Natural killer cell (primary cell): ENCODE measurements around the gene ORC2. TPM values are rescaled to one million over a fixed set of nuclear protein-coding genes. Genes with fewer than 3 reads are reported as not detected.
A peak's percentile ranks its signal among the peaks of the same experiment; 100 is the strongest.

ENCODE experiments used
- ATAC-seq, 3 donors: fragments of 150-1000 bp in 2 of 3; fragments of 200-7000 bp in 1 of 3; cut with Tn5 transposase; 1 replicate in 1 of 3; 2 replicates in 2 of 3; pipeline ENCODE4 v1.10.0; 2021; ENCODE audit warnings: mild to moderate bottlenecking in 2 of 3, moderate library complexity in 2 of 3
- DNase-seq, 2 donors: peaks; one replicate each; pipeline versions ENCODE4 v3.0.0 to v3.0.0-alpha.2; 2013 to 2021; ENCODE audit warnings: mixed read lengths in 1 of 2
- H3K27ac ChIP-seq: one replicate; pipeline ENCODE4 v1.5.1; 2013; ENCODE audit warnings: mild to moderate bottlenecking, low read length
- H3K27me3 ChIP-seq: one replicate; pipeline ENCODE4 v1.6.1; 2013; ENCODE audit warnings: low read length; ENCODE audit not compliant: control insufficient read depth, insufficient read depth
- H3K36me3 ChIP-seq: one replicate; pipeline ENCODE4 v1.6.1; 2013; ENCODE audit warnings: low read length; ENCODE audit not compliant: control insufficient read depth, insufficient read depth
- H3K4me1 ChIP-seq: one replicate; pipeline ENCODE4 v1.6.1; 2013; ENCODE audit warnings: low read length; ENCODE audit not compliant: control insufficient read depth, insufficient read depth
- H3K4me3 ChIP-seq: one replicate; pipeline ENCODE4 v1.5.1; 2013; ENCODE audit warnings: low read length
- H3K9me3 ChIP-seq: one replicate; pipeline ENCODE4 v1.6.1; 2013; ENCODE audit warnings: low read length; ENCODE audit not compliant: control insufficient read depth, insufficient read depth
- H3K27ac Mint-ChIP-seq, 2 donors: one replicate each; pipeline ENCODE4 v1.8.0; 2022; ENCODE audit warnings: mild to moderate bottlenecking in 2 of 2, mixed read lengths in 2 of 2, moderate library complexity in 1 of 2
- H3K27me3 Mint-ChIP-seq, 2 donors: one replicate each; pipeline ENCODE4 v1.8.0; 2022; ENCODE audit warnings: low read depth in 2 of 2, mixed read lengths in 2 of 2
- H3K36me3 Mint-ChIP-seq: one replicate; pipeline ENCODE4 v1.8.0; 2022; ENCODE audit warnings: mixed read lengths
- H3K4me1 Mint-ChIP-seq, 2 donors: one replicate each; pipeline ENCODE4 v1.8.0; 2022; ENCODE audit warnings: mixed read lengths in 2 of 2
- H3K4me3 Mint-ChIP-seq: one replicate; pipeline ENCODE4 v1.8.0; 2022; ENCODE audit warnings: mild to moderate bottlenecking, moderate library complexity, mixed read lengths
- H3K9me3 Mint-ChIP-seq, 2 donors: one replicate each; pipeline ENCODE4 v1.8.0; 2022; ENCODE audit warnings: mixed read lengths in 2 of 2
- CTCF ChIP-seq: fragments of 200-600 bp; IDR thresholded peaks from one replicate; pipeline ENCODE4 v1.8.0; 2022; ENCODE audit warnings: antibody characterized with exemption
- WGBS: methylation state at CpG from one replicate; pipeline ENCODE4 v1.1.7; 2013; ENCODE audit warnings: missing lambda C conversion rate; ENCODE audit not compliant: insufficient coverage; 5-methylcytosine and 5-hydroxymethylcytosine counted together
- intact Hi-C: fragments of 100-400 bp; cut with micrococcal nuclease; formaldehyde crosslinking; loops from one replicate; pipeline ENCODE4 v1.14.2; 2022
- total RNA-seq, 4 donors: library from RNA; stranded (reverse); fragments of 120-200 nt in 1 of 4; gene quantifications; one replicate each; pipeline versions ENCODE4 v1.2.3 to v1.2.4, GENCODE V29; 2013 to 2022

Gene ORC2
- total RNA-seq, 3 donors from 2014 or later (not counting 1 experiment from before 2014, with no cell fraction given): 21.7 to 48.5 (median 26.1) TPM

DNA sequence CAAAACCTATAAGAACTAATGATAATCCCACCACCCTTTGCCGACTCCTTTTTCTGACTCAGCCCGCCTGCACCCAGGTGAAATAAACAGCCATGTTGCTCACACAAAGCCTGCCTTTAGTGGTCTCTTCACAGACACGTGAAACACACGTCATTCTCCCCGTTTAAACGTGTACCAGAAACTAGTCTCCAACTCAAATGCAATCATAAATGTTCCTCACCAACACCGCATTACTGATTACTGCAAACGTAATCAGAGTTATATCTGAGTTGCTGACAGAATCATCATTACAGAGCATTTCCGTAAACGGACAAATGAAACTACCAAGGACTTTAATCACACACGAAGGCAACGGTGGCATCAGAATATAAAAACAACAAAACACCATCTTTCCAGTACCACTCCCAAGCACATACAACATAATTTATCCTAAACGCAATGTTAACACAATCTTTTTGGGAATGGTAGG is 100.9 kb downstream of the ORC2 start:
- intact Hi-C loops: loop anchor here (1.0 to 5.0 kb wide), 3 partner anchors 27 to 400 kb away; partner anchors contain the start of genes CASP8, NIF3L1, PPIL3 and SGO2
- Histone ChIP-seq H3K27ac (peak overlapping the region; percentile 99), H3K4me3 (peak overlapping the region; percentile 95), H3K27me3 (no peaks in the 10 kb centered on the region), H3K9me3 (no peaks in the 10 kb centered on the region), H3K36me3 (peaks cover 41% of the 10 kb centered on the region), H3K4me1 (peaks cover 25% of the 10 kb centered on the region)
- peaks cover 48% of the 10 kb centered on the region for H3K36me3 Mint-ChIP-seq
- ATAC-seq (peak; percentile 46 to 65 (median 49)), DNase-seq (peak; percentile 54 to 86)
- H3K4me1 Mint-ChIP-seq: peaks cover 60 to 67% of the 10 kb centered on the region in 2 donors
- WGBS: 0% methylated on average over 13 of the region's 13 CpGs
- no peaks in the 10 kb centered on the region for H3K27me3 Mint-ChIP-seq
- H3K27ac Mint-ChIP-seq: peak overlapping the region; percentile 92 to 99
- H3K4me3 Mint-ChIP-seq: peak overlapping the region; percentile 93
- H3K9me3 Mint-ChIP-seq: no peaks in the 10 kb centered on the region
- TF ChIP-seq CTCF: no peak

DNA sequence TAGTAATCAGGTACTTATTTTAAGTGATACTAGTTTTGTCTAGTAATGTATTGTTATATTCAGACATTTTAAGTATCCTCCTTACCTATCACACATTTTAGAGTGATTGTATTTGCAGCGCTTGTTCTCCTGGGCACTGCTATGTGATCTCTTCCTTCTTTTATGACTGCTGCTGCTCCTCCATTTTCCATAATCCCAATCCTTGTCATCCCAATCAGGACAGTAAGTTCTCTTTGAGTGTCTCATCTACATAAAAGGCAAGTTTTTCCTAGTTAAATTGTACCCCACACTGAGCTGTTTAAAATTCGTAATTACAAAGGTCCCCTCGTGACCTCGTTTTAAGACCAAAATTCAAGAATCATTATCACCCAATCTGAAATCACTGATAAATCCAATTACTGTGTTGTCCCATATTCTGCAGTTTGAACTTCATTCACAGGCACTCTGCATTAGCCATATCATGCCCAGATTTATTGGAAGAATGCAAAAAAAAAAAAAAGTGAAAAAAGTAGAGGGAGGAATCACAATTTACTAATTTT is 101.8 kb downstream of the ORC2 start:
- ATAC-seq: no peak
- Histone ChIP-seq H3K9me3 (no peaks in the 10 kb centered on the region), H3K4me1 (peaks cover 25% of the 10 kb centered on the region), H3K27me3 (no peaks in the 10 kb centered on the region), H3K36me3 (peaks cover 50% of the 10 kb centered on the region), H3K27ac (peak overlapping the region; percentile 99), H3K4me3 (peak overlapping the region; percentile 95)
- intact Hi-C loops: loop anchor here (1.0 to 5.0 kb wide), 3 partner anchors 28 to 401 kb away; partner anchors contain the start of genes CASP8, NIF3L1, PPIL3 and SGO2
- Mint-ChIP-seq H3K4me3 (peak overlapping the region; percentile 93), H3K27ac (peak overlapping the region; percentile 92 to 99), H3K4me1 (peaks cover 69 to 71% of the 10 kb centered on the region in 2 donors), H3K36me3 (peaks cover 57% of the 10 kb centered on the region), H3K27me3 (no peaks in the 10 kb centered on the region), H3K9me3 (no peaks in the 10 kb centered on the region)
- WGBS: 2% methylated on average over 4 of the region's 4 CpGs
- peak in 1 of 2 donors; percentile 14 for DNase-seq
- no peak for TF ChIP-seq CTCF

DNA sequence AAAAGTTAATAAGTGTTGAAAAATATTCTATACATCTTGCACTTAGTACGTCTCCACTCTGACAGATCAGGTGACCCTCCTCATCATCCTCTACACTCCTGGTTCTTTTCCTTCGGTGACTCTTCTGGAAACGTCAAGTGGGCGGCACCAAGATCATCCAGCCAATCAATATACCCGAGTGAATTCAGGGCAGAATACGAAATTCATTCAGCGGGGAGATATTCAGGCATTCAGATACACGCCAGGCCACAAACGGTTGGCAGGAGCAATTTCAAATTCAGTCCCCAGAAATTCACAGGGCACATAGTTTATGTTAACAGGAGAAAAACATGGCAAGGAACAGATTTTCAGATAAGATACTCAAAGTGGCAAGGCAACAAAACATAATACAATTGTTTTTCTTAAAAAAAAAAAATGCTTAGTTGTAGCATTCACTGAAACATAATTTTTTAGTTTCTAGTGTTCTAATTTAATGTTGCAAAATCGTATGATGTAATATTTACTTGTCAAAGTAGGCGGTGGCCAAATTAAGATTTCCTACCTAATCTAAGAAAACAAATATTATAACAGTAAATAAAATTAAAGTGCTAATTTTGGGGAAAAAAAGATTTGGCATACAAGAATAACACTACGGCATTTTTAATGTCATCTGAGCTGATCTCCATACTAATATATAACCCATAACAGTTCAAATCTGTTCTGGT is 103.2 kb downstream of the ORC2 start:
- WGBS: 39% methylated on average over 9 of the region's 12 CpGs
- no peaks in the 10 kb centered on the region for H3K9me3 Mint-ChIP-seq
- TF ChIP-seq CTCF: no peak
- peak overlapping the region; percentile 46 for H3K27ac ChIP-seq
- H3K27me3 Mint-ChIP-seq: no peaks in the 10 kb centered on the region
- peak overlapping the region; percentile 93 for H3K4me3 Mint-ChIP-seq
- H3K4me1 ChIP-seq: peaks cover 22% of the 10 kb centered on the region
- peaks cover 72 to 73% of the 10 kb centered on the region in 2 donors for H3K4me1 Mint-ChIP-seq
- H3K36me3 Mint-ChIP-seq: peaks cover 61% of the 10 kb centered on the region
- ATAC-seq: no peak
- no peaks in the 10 kb centered on the region for H3K9me3 ChIP-seq
- peaks cover 63% of the 10 kb centered on the region for H3K36me3 ChIP-seq
- no peaks in the 10 kb centered on the region for H3K27me3 ChIP-seq
- H3K4me3 ChIP-seq: no peak overlapping the region
- H3K27ac Mint-ChIP-seq: peak overlapping the region; percentile 90 to 99
- DNase-seq: peak in 1 of 2 donors; percentile 51
- intact Hi-C loops: loop anchor here (5.0 kb wide), 2 partner anchors 333 to 402 kb away; partner anchors contain the start of genes CASP8 and SGO2

Other genes with a start within 250 kb of the ORC2 start
- 100 to 1,000 TPM; 393 to 417 (median 411) TPM for gene BZW1, start 151.8 kb downstream of the ORC2 start, total RNA-seq
- gene CLK1, start 99.0 kb downstream of the ORC2 start, total RNA-seq: 1,000 to 10,000 TPM in 2 of 3 donors, 100 to 1,000 TPM in 1; 975 to 1,296 (median 1,070) TPM
- 10 to 100 TPM; 30.0 to 39.9 (median 33.3) TPM for gene PPIL3, start 74.6 kb downstream of the ORC2 start, total RNA-seq
- 10 to 100 TPM in 1 of 3 donors, 1 to 10 TPM in 2; 8.8 to 13.3 (median 9.6) TPM for gene NIF3L1, start 74.3 kb downstream of the ORC2 start, total RNA-seq
- 10 to 100 TPM; 54.2 to 62.5 (median 60.1) TPM for gene HYCC2, start 108.0 kb upstream of the ORC2 start, total RNA-seq
- gene NDUFB3, start 108.3 kb upstream of the ORC2 start, total RNA-seq: 10 to 100 TPM; 23.5 to 32.7 (median 30.7) TPM
- 100 to 1,000 TPM; 415 to 542 (median 445) TPM for gene CFLAR, start 152.5 kb upstream of the ORC2 start, total RNA-seq
- gene CASP10, start 219.5 kb upstream of the ORC2 start, total RNA-seq: 100 to 1,000 TPM in 1 of 3 donors, 10 to 100 TPM in 2; 67.4 to 101 (median 75.3) TPM